Measurements from ENCODE around the gene ADCY2. TPM values are rescaled to one million over a fixed set of nuclear protein-coding genes. Genes with fewer than 3 reads are reported as not detected.

Gene ADCY2
- total and polyA plus RNA-seq, 2 of the 13 experiments (the other 11 are each of a cell fraction or from before 2014, with no cell fraction given), result not detected

GRCh38 chr5:7548596-7548995 lies 152.7 kb downstream of the ADCY2 start:
- no peak overlapping the region for H3K27ac ChIP-seq (ENCODE audit: extremely low read length, insufficient read depth, low read length)
- no peaks in the 10 kb centered on the region; a peak in 1 of 5 replicates for H3K27me3 ChIP-seq (ENCODE audit: control insufficient read depth in 1 of 2, insufficient read depth in 2 of 2, low read length in 2 of 2)
- no peak overlapping the region for H3K4me3 ChIP-seq (replicated peaks in 1 of 3; ENCODE audit: insufficient read depth in 1 of 3, low read depth in 2 of 3, low read length in 3 of 3)
- ATAC-seq (no peak), FAIRE-seq (no peak), DNase-seq (ENCODE audit: low spot score) (no peak)
- no peak overlapping the region for H3K4me2 ChIP-seq (ENCODE audit: low read depth, low read length)
- POLR2A ChIA-PET, result no interaction called here
- H2AFZ ChIP-seq (ENCODE audit: low read length), result no peak overlapping the region
- 0% methylated on average over 2 of the region's 2 CpGs for WGBS (ENCODE audit: low lambda C conversion rate)
- H3K9me3 ChIP-seq (ENCODE audit: low read length), result no peaks in the 10 kb centered on the region
- in situ Hi-C loops (cut with HindIII; ENCODE audit: extremely low pct_ligation_motif_present, low pct_unique_long_range_greater_than_20kb) (no loop called here), intact Hi-C loops (cut with micrococcal nuclease; ENCODE audit: unreplicated experiment) (no loop called here)
- CTCF ChIA-PET (ENCODE audit: low intra/inter-chr PET ratio, low total read pairs), result no interaction called here
- TF ChIP-seq ZNF234 (CRISPR knock-in tag; conservative IDR thresholded peaks at IDR 0.05), result no peak
- TF ChIP-seq ELF4 (CRISPR knock-in tag; IDR thresholded peaks at IDR 0.05; ENCODE audit: borderline replicate concordance), result no peak
- TF ChIP-seq ZNF562 (CRISPR knock-in tag; IDR thresholded peaks at IDR 0.05; ENCODE audit: borderline replicate concordance), result no peak
- no peak for TF ChIP-seq NFE2L1 (CRISPR knock-in tag; IDR thresholded peaks at IDR 0.05; ENCODE audit: borderline replicate concordance)
- no peak for TF ChIP-seq DPF2 (CRISPR knock-in tag; IDR thresholded peaks at IDR 0.05; ENCODE audit: borderline replicate concordance, low read depth)
- no peak for TF ChIP-seq ZSCAN25 (CRISPR knock-in tag; IDR thresholded peaks at IDR 0.05)
- TF ChIP-seq MBNL3 (CRISPR knock-in tag; conservative IDR thresholded peaks at IDR 0.05), result no peak
- no peak for TF ChIP-seq MNT (IDR thresholded peaks at IDR 0.05)
- no peak for TF ChIP-seq HOMEZ (CRISPR knock-in tag; IDR thresholded peaks at IDR 0.05; ENCODE audit: low read depth)
- no peak for TF ChIP-seq STAT5B (CRISPR knock-in tag; IDR thresholded peaks at IDR 0.05)
- no peak for TF ChIP-seq ATF4 (CRISPR knock-in tag; IDR thresholded peaks at IDR 0.05)
- no peak for TF ChIP-seq HIVEP1 (CRISPR knock-in tag; IDR thresholded peaks at IDR 0.05)
- TF ChIP-seq HOXA7 (CRISPR knock-in tag; IDR thresholded peaks at IDR 0.05), result no peak
- TF ChIP-seq ZBTB21 (CRISPR knock-in tag; IDR thresholded peaks at IDR 0.05), result no peak
- TF ChIP-seq ATF2 (CRISPR knock-in tag; IDR thresholded peaks at IDR 0.05), result no peak
- TF ChIP-seq HNRNPL (IDR thresholded peaks at IDR 0.05; ENCODE audit: low read depth, low read length), result no peak
- TF ChIP-seq MIXL1 (CRISPR knock-in tag; IDR thresholded peaks at IDR 0.05), result no peak
- no peak for TF ChIP-seq ZNF75D (CRISPR knock-in tag; IDR thresholded peaks at IDR 0.05; ENCODE audit: borderline replicate concordance)
- no peak for TF ChIP-seq CREB3 (CRISPR knock-in tag; IDR thresholded peaks at IDR 0.05)
- no peak for TF ChIP-seq XRCC5 (optimal IDR thresholded peaks at IDR 0.05; ENCODE audit: low read length)
- H3K9ac ChIP-seq (ENCODE audit: insufficient read depth, low read depth, low read length), result no peak overlapping the region
- H3K36me3 ChIP-seq (replicated peaks in 1 of 2; ENCODE audit: control insufficient read depth in 1 of 2, insufficient read depth in 2 of 2, low read length in 2 of 2), result no peaks in the 10 kb centered on the region
- no peaks in the 10 kb centered on the region for H3K4me1 ChIP-seq (ENCODE audit: insufficient read depth, low read length)
- no TSS peak for BruUV-seq (replicated peaks)
- H4K20me1 ChIP-seq (ENCODE audit: insufficient read depth, low read length), result no peaks in the 10 kb centered on the region
- H3K79me2 ChIP-seq (ENCODE audit: insufficient read depth, low read length), result no peaks in the 10 kb centered on the region
